Erythroblast (primary cell): ENCODE measurements around the gene COX8A.

Experiments
- GATA1 ChIP-seq: IDR thresholded peaks from 2 replicates; pipeline ENCODE4 v1.6.1; 2011; ENCODE audit warnings: low read depth, mild to moderate bottlenecking, control low read depth, low read length, moderate library complexity
- POLR2A ChIP-seq: IDR thresholded peaks from 2 replicates; pipeline ENCODE4 v1.6.1; 2011; ENCODE audit warnings: mild to moderate bottlenecking, low read length

- no peak for TF ChIP-seq POLR2A
- TF ChIP-seq GATA1: no peak
Measured at GRCh38 chr11:63951779-63952536, 22.5 kb upstream of the COX8A start.
